ENCODE data around the gene AICDA. TPM values are rescaled to one million over a fixed set of nuclear protein-coding genes. Genes with fewer than 3 reads are reported as not detected.
"Not testable (repeated sequence)": the region's sequence is repeated elsewhere in the genome, so short reads cannot be mapped to it uniquely, and the experiment has no call there.

Gene AICDA
- total and polyA plus RNA-seq, 12 donors, result 0.03 to 0.22 TPM; not detected in 10

DNA sequence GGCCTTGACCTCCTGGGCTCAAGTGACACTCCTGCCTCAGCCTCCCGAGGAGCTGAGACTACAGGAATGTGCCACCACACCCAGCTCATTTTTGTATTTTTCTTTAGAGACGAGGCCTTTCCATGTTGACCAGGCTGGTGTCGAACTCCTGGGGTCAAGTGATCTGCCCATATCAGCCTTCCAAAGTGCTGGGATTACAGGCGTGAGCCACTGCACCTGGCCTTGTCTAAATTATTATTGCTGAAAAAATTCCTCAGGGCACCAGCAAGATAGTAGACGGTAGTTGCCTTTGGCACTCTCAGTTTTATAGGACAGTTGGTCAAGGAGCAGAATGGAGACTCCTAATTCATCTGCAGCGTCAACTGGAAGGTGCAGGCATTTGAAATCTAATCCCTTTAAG, 2.5 kb upstream of the AICDA start:
- no peak for DNase-seq
- 74 to 80% methylated on average over 6 of the region's 6 CpGs for WGBS, 2 donors
- Histone ChIP-seq H3K27ac (no peak overlapping the region), H3K27me3 (no peaks in the 10 kb centered on the region), H3K4me1 (peaks cover 0 to 19% (median 0%) of the 10 kb centered on the region in 9 donors), H3K36me3 (no peaks in the 10 kb centered on the region), H3K9me3 (peaks cover 0 to under 1% (median 0%) of the 10 kb centered on the region in 11 donors), H3K4me3 (no peak overlapping the region)
- TF ChIP-seq, protein P1, sequence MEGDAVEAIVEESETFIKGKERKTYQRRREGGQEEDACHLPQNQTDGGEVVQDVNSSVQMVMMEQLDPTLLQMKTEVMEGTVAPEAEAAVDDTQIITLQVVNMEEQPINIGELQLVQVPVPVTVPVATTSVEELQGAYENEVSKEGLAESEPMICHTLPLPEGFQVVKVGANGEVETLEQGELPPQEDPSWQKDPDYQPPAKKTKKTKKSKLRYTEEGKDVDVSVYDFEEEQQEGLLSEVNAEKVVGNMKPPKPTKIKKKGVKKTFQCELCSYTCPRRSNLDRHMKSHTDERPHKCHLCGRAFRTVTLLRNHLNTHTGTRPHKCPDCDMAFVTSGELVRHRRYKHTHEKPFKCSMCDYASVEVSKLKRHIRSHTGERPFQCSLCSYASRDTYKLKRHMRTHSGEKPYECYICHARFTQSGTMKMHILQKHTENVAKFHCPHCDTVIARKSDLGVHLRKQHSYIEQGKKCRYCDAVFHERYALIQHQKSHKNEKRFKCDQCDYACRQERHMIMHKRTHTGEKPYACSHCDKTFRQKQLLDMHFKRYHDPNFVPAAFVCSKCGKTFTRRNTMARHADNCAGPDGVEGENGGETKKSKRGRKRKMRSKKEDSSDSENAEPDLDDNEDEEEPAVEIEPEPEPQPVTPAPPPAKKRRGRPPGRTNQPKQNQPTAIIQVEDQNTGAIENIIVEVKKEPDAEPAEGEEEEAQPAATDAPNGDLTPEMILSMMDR (IDR thresholded peaks at IDR 0.05), result no peak
- intact Hi-C loops (cut with DNase I), result no loop called here
- ATAC-seq, result no peak

DNA sequence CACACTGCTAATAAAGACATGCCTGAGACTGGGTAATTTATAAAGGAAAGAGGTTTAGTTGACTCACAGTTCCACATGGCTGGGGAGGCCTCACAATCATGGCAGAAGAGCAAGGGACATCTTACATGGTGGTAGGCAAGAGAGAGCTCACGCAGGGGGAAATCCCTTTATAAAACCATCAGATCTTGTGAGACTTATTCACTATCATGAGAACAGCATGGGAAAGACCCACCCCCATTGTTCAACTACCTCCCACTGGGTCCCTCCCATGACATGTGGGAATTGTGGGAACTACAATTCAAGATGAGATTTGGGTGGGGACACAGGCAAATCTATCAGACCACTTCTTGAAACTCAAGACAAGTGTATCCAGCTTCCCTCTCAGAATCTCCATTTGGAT, 1.2 kb upstream of the AICDA start:
- H3K4me3 ChIP-seq; H3K27me3 ChIP-seq; H3K36me3 ChIP-seq; DNase-seq; H3K27ac ChIP-seq; ATAC-seq; intact Hi-C loops (cut with DNase I); H3K9me3 ChIP-seq: not testable (repeated sequence)
- peaks cover 0 to 15% (median 0%) of the 10 kb centered on the region in 9 donors for H3K4me1 ChIP-seq
- 96 to 97% methylated on average over 1 of the region's 1 CpG for WGBS, 2 donors

DNA sequence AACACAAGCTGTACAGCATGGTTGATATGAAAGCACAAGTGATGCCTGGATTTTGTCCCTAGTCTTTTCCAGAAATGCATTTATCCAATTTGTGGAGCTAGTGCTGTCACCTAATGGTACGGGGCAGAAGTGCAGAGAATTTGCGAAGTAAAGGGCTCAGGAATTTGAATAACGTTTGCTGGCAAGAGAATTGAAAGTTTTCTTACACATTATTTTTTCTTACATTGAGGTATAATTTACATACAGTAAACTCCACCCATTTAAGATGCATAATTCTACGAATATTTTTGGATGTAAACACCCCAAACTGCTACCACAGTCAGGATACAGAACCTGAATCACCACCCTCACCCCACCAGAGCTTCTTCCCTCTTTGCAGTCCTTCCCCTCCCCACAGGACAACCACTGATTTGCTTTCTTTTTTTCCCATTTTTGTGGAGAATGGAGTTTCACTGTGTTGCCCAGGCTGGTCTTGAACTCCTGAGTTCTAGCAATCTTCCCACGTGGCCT, 3.5 kb downstream of the AICDA start:
- peaks cover 0 to 14% (median 7%) of the 10 kb centered on the region in 7 donors for H3K27me3 ChIP-seq
- no peaks in the 10 kb centered on the region for H3K36me3 ChIP-seq
- ATAC-seq, result peak in 1 of 8 donors; percentile 41
- H3K9me3 ChIP-seq, result no peaks in the 10 kb centered on the region
- H3K4me1 ChIP-seq, result peaks cover 0 to 9% (median 0%) of the 10 kb centered on the region in 9 donors
- H3K4me3 ChIP-seq, result peak overlapping the region in 1 of 10 donors; percentile 4
- WGBS, 2 donors, result 17% methylated on average over 5 of the region's 5 CpGs
- H3K27ac ChIP-seq, result peak overlapping the region in 1 of 10 donors; percentile 22
- no peak for DNase-seq
- intact Hi-C loops (cut with DNase I), result loop anchor here in 9 of 10 donors (1.0 to 10.0 kb wide), 4 partner anchors 62 to 65 kb away; partner anchors contain the start of gene CLEC4E (in 1 of the 9)
- TF ChIP-seq, protein P1 (IDR thresholded peaks at IDR 0.05), result peak; percentile 44 to 80 (median 70)

DNA sequence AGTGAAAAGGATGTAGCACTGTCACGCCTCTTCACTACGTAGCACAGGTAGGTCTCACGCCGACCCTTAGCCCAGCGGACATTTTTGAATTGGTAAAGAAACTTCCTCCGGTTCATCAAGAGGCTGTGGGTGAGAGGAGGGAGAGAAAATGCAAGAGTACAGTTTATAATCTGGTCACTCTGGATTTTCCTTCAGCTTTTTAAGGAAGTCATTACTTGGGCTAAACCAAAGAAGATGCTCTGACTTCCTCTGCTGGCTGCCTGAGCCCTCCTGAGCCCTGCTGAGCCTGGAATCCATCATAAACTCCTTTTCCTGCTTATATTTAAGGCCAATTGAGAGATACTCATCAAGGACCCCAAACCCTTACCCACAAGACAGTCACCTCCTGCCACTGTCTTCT, 5.8 kb downstream of the AICDA start:
- DNase-seq, result no peak
- H3K4me3 ChIP-seq, result no peak overlapping the region
- TF ChIP-seq, protein P1 (IDR thresholded peaks at IDR 0.05), result no peak
- peaks cover 0 to 15% (median 0%) of the 10 kb centered on the region in 9 donors for H3K4me1 ChIP-seq
- no peak overlapping the region for H3K27ac ChIP-seq
- no peak for ATAC-seq
- H3K27me3 ChIP-seq, result peaks cover 0 to 25% (median 8%) of the 10 kb centered on the region in 7 donors
- intact Hi-C loops (cut with DNase I), result loop anchor here in 4 of 10 donors (5.0 to 10.0 kb wide), 2 partner anchors 60 to 62 kb away; partner anchors contain the start of gene CLEC4E (in 1 of the 4)
- WGBS, 2 donors, result 91 to 94% methylated on average over 6 of the region's 6 CpGs
- no peaks in the 10 kb centered on the region for H3K9me3 ChIP-seq
- H3K36me3 ChIP-seq, result no peaks in the 10 kb centered on the region

DNA sequence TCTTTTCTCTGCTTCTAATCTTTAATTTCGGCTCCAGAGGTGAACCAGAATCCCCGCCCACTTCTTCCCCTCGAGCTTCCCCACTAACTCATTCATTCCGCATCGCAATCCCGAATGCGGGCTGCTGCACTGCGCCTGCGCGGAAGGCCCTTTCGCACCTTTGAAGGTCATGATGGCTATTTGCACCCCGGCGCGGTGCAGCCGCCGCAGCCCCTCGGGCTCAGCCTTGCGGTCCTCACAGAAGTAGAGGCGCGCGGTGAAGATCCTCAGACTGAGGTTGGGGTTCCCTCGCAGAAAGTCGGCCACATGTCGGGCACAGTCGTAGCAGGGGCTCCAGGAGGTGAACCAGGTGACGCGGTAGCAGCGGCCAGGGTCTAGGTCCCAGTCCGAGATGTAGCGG, 7.6 kb downstream of the AICDA start:
- ATAC-seq, result no peak
- no peaks in the 10 kb centered on the region for H3K36me3 ChIP-seq
- H3K9me3 ChIP-seq, result no peaks in the 10 kb centered on the region
- TF ChIP-seq, protein P1 (IDR thresholded peaks at IDR 0.05), result no peak
- no peak overlapping the region for H3K4me3 ChIP-seq
- 93 to 94% methylated on average over 30 of the region's 30 CpGs for WGBS, 2 donors
- H3K27ac ChIP-seq, result no peak overlapping the region
- DNase-seq, result no peak
- peaks cover 0 to 25% (median 8%) of the 10 kb centered on the region in 7 donors for H3K27me3 ChIP-seq
- intact Hi-C loops (cut with DNase I), result loop anchor here in 4 of 10 donors (5.0 to 10.0 kb wide), 2 partner anchors 58 to 60 kb away; partner anchors contain the start of gene CLEC4E (in 1 of the 4)
- peaks cover 0 to 15% (median 0%) of the 10 kb centered on the region in 9 donors for H3K4me1 ChIP-seq
